ENCODE data around the gene KRTAP26-1.

KRTAP26-1 gene
- total RNA-seq, result 0 reads per million in 4 donors

GRCh38 chr21:30320215-30320614, at the start of gene KRTAP26-1:
Gene KRTAP26-1, minus strand, starts transcription at chr21:30320315. Its CDS starts 280 bp downstream, at chr21:30320035.
- DNase-seq, result no peak

- no peak for DNase-seq
These were observed 35.8 kb upstream of the KRTAP26-1 start for GRCh38 chr21:30355906-30356305.

- DNase-seq, result no peak
These were observed 34.3 kb upstream of the KRTAP26-1 start for GRCh38 chr21:30354308-30355005.

GRCh38 chr21:30351534-30351933, 31.4 kb upstream of the KRTAP26-1 start:
- DNase-seq, result no peak

GRCh38 chr21:30349572-30349971, 29.5 kb upstream of the KRTAP26-1 start:
- DNase-seq, result no peak

GRCh38 chr21:30348506-30348905, 28.4 kb upstream of the KRTAP26-1 start, which contains the start of gene KRTAP23-1:
Gene KRTAP23-1, minus strand, starts transcription at chr21:30348606. Its CDS starts 0 bp downstream, at chr21:30348606.
- no peak for DNase-seq

GRCh38 chr21:30345014-30345413, 24.9 kb upstream of the KRTAP26-1 start:
- no peak for DNase-seq

GRCh38 chr21:30340714-30341573, 20.8 kb upstream of the KRTAP26-1 start:
- DNase-seq, result peak in 1 of 5 donors; percentile 14

GRCh38 chr21:30338717-30339116, 18.6 kb upstream of the KRTAP26-1 start:
- no peak for DNase-seq

- DNase-seq, result no peak
These were observed 17.7 kb upstream of the KRTAP26-1 start for GRCh38 chr21:30337772-30338171.

- DNase-seq, result no peak
These were observed 17.2 kb upstream of the KRTAP26-1 start, which contains the start of gene KRTAP27-1 for GRCh38 chr21:30337276-30337744. Gene KRTAP27-1, minus strand, starts transcription at chr21:30337694. Its CDS starts 26 bp downstream, at chr21:30337668.

GRCh38 chr21:30336596-30336995, 16.5 kb upstream of the KRTAP26-1 start:
- no peak for DNase-seq

GRCh38 chr21:30333736-30334135, 13.6 kb upstream of the KRTAP26-1 start:
- DNase-seq, result no peak

GRCh38 chr21:30332681-30333080, 12.6 kb upstream of the KRTAP26-1 start:
- no peak for DNase-seq

- no peak for DNase-seq
These were observed 9.2 kb upstream of the KRTAP26-1 start for GRCh38 chr21:30329203-30329875.

GRCh38 chr21:30326390-30326789, 6.3 kb upstream of the KRTAP26-1 start:
- DNase-seq, result no peak

- no peak for DNase-seq
These were observed 4.4 kb downstream of the KRTAP26-1 start for GRCh38 chr21:30315701-30316100.

- DNase-seq, result no peak
These were observed 13.2 kb downstream of the KRTAP26-1 start for GRCh38 chr21:30306884-30307283.

- no peak for DNase-seq
These were observed 15.0 kb downstream of the KRTAP26-1 start for GRCh38 chr21:30305136-30305535.

GRCh38 chr21:30289215-30289614, 30.9 kb downstream of the KRTAP26-1 start, which contains the start of gene KRTAP25-1:
Gene KRTAP25-1, minus strand, starts transcription at chr21:30289514. Its CDS starts 24 bp downstream, at chr21:30289490.
- DNase-seq, result no peak

- no peak for DNase-seq
These were observed 37.3 kb downstream of the KRTAP26-1 start, which contains the start of gene KRTAP24-1 for GRCh38 chr21:30282850-30283249. Gene KRTAP24-1, minus strand, starts transcription at chr21:30282950. Its CDS starts 18 bp downstream, at chr21:30282932.

GRCh38 chr21:30271611-30272010, 48.5 kb downstream of the KRTAP26-1 start:
- no peak for DNase-seq

GRCh38 chr21:30271156-30271555, 49.0 kb downstream of the KRTAP26-1 start:
- DNase-seq, result no peak

Measured in T-helper 1 cell (primary cell).